Measurements from ENCODE around the gene FAM83F.

DNA sequence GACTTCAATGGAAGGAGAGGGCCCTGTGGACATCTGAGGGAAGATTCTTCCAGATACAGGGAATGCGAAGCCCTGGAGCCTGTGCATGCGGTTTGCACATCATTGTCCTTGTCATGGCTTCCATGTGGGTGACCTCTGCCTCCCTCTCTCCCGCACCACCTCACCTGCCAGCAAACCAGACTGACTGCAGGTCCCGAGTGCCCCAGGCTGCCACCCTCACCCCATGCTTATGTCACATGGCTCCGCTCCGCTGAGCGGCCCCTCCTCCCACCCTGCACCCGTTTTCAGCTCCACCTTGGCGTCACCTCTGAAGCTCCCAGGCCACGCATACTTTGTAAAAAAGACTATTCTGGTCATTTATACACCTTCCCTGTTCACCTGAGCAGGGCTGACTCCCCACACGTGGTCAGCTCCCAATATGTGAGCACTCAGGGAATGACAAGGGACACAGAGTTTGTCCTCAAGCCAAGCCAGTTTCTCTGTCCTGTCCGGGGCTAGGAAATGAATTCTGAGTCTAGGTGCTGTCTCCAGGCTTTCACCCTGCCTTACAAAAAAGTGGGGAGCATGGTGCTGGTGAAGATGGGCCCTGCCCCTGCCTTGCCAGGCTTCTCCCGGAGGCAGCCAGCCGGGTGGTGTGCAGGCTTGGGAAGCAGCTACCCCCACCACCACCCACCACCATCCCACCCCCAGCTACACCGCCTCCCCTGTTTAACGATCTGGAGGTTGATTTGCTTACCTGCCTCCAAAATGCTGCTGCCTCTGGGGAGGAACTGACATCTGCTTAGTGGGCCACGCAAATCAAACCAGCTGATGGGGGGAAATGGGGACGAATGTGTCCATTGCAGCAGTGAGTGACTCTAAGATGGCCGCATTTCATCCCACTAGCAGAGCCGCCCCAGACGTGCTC, 32.7 kb downstream of the FAM83F start:
- no peak for TF ChIP-seq ZNF274 (IDR thresholded peaks at IDR 0.05; ENCODE audit: low read depth, low read length)
- no peak for TF ChIP-seq YY1 (IDR thresholded peaks at IDR 0.05; ENCODE audit: insufficient read depth, insufficient read length)
- TF ChIP-seq SUZ12 (IDR thresholded peaks at IDR 0.05; ENCODE audit: extremely low read depth, insufficient read depth, insufficient read length): no peak
